Measurements from ENCODE around the gene C2orf49.

Gene C2orf49

GRCh38 chr2:105396254-105397024 is 59.1 kb downstream of the C2orf49 start:
- Histone ChIP-seq H3K36me3 (ENCODE audit: control insufficient read depth, insufficient read depth, low read length) (peaks cover 15% of the 10 kb centered on the region), H3K4me3 (ENCODE audit: low read depth, low read length) (peak overlapping the region; percentile 99; the same call in 1 of the 2 replicates), H3K9me3 (ENCODE audit: control insufficient read depth, insufficient read depth, low read length) (0 out of 2 replicates have a peak, but pooled peaks cover 3% of the 10 kb centered on the region), H3K9ac (ENCODE audit: low read depth, low read length) (no peak overlapping the region), H3K27me3 (ENCODE audit: control insufficient read depth, insufficient read depth, low read length) (peaks cover 15% of the 10 kb centered on the region), H3K4me1 (ENCODE audit: control insufficient read depth, insufficient read depth, low read length) (peaks cover 12% of the 10 kb centered on the region), H3K27ac (ENCODE audit: low read depth, low read length) (peak overlapping the region; percentile 42)

GRCh38 chr2:105397025-105397722 is 59.8 kb downstream of the C2orf49 start:
- Histone ChIP-seq H3K9me3 (ENCODE audit: control insufficient read depth, insufficient read depth, low read length) (0 out of 2 replicates have a peak, but pooled peaks cover 3% of the 10 kb centered on the region), H3K27ac (ENCODE audit: low read depth, low read length) (peak overlapping the region; percentile 36), H3K27me3 (ENCODE audit: control insufficient read depth, insufficient read depth, low read length) (peaks cover 15% of the 10 kb centered on the region), H3K9ac (ENCODE audit: low read depth, low read length) (peak overlapping the region; percentile 26; the same call in 1 of the 2 replicates), H3K4me1 (ENCODE audit: control insufficient read depth, insufficient read depth, low read length) (peaks cover 12% of the 10 kb centered on the region), H3K4me3 (ENCODE audit: low read depth, low read length) (peak overlapping the region; percentile 99), H3K36me3 (ENCODE audit: control insufficient read depth, insufficient read depth, low read length) (peaks cover 15% of the 10 kb centered on the region)

GRCh38 chr2:105397953-105398335 is 60.6 kb downstream of the C2orf49 start:
- Histone ChIP-seq H3K9ac (ENCODE audit: low read depth, low read length) (peak overlapping the region; percentile 99), H3K27ac (ENCODE audit: low read depth, low read length) (no peak overlapping the region)

GRCh38 chr2:105398336-105399206 is 61.2 kb downstream of the C2orf49 start, which contains the start of gene FHL2:
Gene FHL2 (minus strand): TSS chr2:105399051. CDS start chr2:105386516, 12,535 bp downstream.
- Histone ChIP-seq H3K4me1 (ENCODE audit: control insufficient read depth, insufficient read depth, low read length) (peaks cover 17% of the 10 kb centered on the region), H3K27ac (ENCODE audit: low read depth, low read length) (peak within 1 kb of the TSS; percentile 69), H3K4me3 (ENCODE audit: low read depth, low read length) (peak within 1 kb of the TSS; percentile 99), H3K9me3 (ENCODE audit: control insufficient read depth, insufficient read depth, low read length) (0 out of 2 replicates have a peak, but pooled peaks cover 3% of the 10 kb centered on the region), H3K27me3 (ENCODE audit: control insufficient read depth, insufficient read depth, low read length) (peaks cover 15% of the 10 kb centered on the region), H3K36me3 (ENCODE audit: control insufficient read depth, insufficient read depth, low read length) (peaks cover 15% of the 10 kb centered on the region), H3K9ac (ENCODE audit: low read depth, low read length) (peak within 1 kb of the TSS; percentile 99)

More at GRCh38 chr2:105397953-105398335, 60.6 kb downstream of the C2orf49 start:
- peaks cover 15% of the 10 kb centered on the region for H3K27me3 ChIP-seq (ENCODE audit: control insufficient read depth, insufficient read depth, low read length)
- H3K4me3 ChIP-seq (ENCODE audit: low read depth, low read length), result peak overlapping the region; percentile 99
- H3K9me3 ChIP-seq (ENCODE audit: control insufficient read depth, insufficient read depth, low read length), result 0 out of 2 replicates have a peak, but pooled peaks cover 3% of the 10 kb centered on the region
- peaks cover 12% of the 10 kb centered on the region for H3K4me1 ChIP-seq (ENCODE audit: control insufficient read depth, insufficient read depth, low read length)
- H3K36me3 ChIP-seq (ENCODE audit: control insufficient read depth, insufficient read depth, low read length), result peaks cover 15% of the 10 kb centered on the region
